ENCODE measurements around the gene CD109. TPM values are rescaled to one million over a fixed set of nuclear protein-coding genes. Genes with fewer than 3 reads are reported as not detected.
"Not testable (repeated sequence)": the region's sequence is repeated elsewhere in the genome, so short reads cannot be mapped to it uniquely, and the experiment has no call there.

CD109 gene
- total and polyA plus RNA-seq, 2 of the 4 experiments (the other 2 are of a cell fraction): 3.6 to 5.0 TPM

DNA sequence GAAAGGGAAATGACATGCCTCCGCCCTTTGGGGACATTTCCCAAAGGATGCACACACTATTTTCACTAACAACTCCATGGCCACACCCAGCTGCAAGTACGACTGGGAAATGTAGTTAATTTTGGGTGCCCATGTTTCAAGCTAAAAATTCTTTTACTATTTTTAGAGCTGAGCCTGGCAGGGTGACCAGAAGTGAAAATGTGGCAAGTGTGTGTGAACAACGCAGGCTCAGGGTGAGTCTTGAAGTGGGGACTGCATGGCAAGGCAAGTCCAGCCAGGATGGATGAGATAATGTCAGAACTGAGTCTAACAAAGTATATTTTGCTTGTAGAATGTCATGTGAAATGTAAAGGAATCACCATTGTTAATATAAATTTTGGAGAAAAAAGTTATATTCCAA lies 17.0 kb upstream of the CD109 start:
- BruUV-seq (replicated peaks): no TSS peak
- H3K9me1 ChIP-seq (ENCODE audit: insufficient read depth, low read length): 0 out of 2 replicates have a peak, but pooled peaks cover 3% of the 10 kb centered on the region
- H3K18ac ChIP-seq (ENCODE audit: low read depth, low read length): no peak overlapping the region
- H3K36me3 ChIP-seq (ENCODE audit: control insufficient read depth, insufficient read depth, low read length): no peaks in the 10 kb centered on the region
- H3K27ac ChIP-seq (ENCODE audit: insufficient read depth, low read length): no peak overlapping the region
- H3K56ac ChIP-seq (ENCODE audit: extremely low read depth, insufficient read depth, low read length): no peak overlapping the region
- H3K14ac ChIP-seq (replicated peaks; ENCODE audit: low read depth, low read length): no peak overlapping the region
- DNase-seq: no peak
- H3K4me2 ChIP-seq (ENCODE audit: low read depth, low read length): no peak overlapping the region
- peak overlapping the region; percentile 34; the same call in 1 of the 2 replicates for H2BK20ac ChIP-seq (ENCODE audit: low read depth, low read length)
- ATAC-seq (ENCODE audit: low read depth): no peak
- no peak overlapping the region for H4K91ac ChIP-seq (ENCODE audit: insufficient read depth, low read depth, low read length)
- H3K79me1 ChIP-seq (ENCODE audit: low read depth in 1 of 2, low read length in 2 of 2): no peaks in the 10 kb centered on the region
- WGBS, 2 experiments (ENCODE audit: extremely low coverage in 2 of 2, insufficient read length in 1 of 2): no CpG with 5 or more reads among the region's 3 CpGs
- H4K20me1 ChIP-seq (ENCODE audit: insufficient read depth, low read length): no peaks in the 10 kb centered on the region
- H3K4me3 ChIP-seq (ENCODE audit: insufficient read depth, low read depth, low read length): no peak overlapping the region
- intact Hi-C loops (cut with micrococcal nuclease): no loop called here
- no peak overlapping the region for H3K9ac ChIP-seq (ENCODE audit: low read depth, low read length)
- TF ChIP-seq, protein P1, sequence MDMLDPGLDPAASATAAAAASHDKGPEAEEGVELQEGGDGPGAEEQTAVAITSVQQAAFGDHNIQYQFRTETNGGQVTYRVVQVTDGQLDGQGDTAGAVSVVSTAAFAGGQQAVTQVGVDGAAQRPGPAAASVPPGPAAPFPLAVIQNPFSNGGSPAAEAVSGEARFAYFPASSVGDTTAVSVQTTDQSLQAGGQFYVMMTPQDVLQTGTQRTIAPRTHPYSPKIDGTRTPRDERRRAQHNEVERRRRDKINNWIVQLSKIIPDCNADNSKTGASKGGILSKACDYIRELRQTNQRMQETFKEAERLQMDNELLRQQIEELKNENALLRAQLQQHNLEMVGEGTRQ (IDR thresholded peaks at IDR 0.05; ENCODE audit: low read depth, low read length): no peak
- TF ChIP-seq MXI1 (IDR thresholded peaks at IDR 0.05; ENCODE audit: borderline replicate concordance, low read depth, low read length): no peak
- TF ChIP-seq SMC3 (IDR thresholded peaks at IDR 0.05; ENCODE audit: low read depth, low read length): no peak
- TF ChIP-seq NFE2L2 (IDR thresholded peaks at IDR 0.05; ENCODE audit: low read depth, low read length): no peak
- TF ChIP-seq, protein P2, sequence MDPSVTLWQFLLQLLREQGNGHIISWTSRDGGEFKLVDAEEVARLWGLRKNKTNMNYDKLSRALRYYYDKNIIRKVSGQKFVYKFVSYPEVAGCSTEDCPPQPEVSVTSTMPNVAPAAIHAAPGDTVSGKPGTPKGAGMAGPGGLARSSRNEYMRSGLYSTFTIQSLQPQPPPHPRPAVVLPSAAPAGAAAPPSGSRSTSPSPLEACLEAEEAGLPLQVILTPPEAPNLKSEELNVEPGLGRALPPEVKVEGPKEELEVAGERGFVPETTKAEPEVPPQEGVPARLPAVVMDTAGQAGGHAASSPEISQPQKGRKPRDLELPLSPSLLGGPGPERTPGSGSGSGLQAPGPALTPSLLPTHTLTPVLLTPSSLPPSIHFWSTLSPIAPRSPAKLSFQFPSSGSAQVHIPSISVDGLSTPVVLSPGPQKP (IDR thresholded peaks at IDR 0.05; ENCODE audit: borderline replicate concordance, low read depth, low read length): no peak
- no peak for TF ChIP-seq BHLHE40 (IDR thresholded peaks at IDR 0.05; ENCODE audit: low read depth, low read length)
- H3K23ac ChIP-seq (ENCODE audit: low read depth, low read length): no peak overlapping the region
- in situ Hi-C loops (cut with MboI; ENCODE audit: low sequenced_read_pairs): loop anchor here (5.0 to 10.0 kb wide), 2 partner anchors 53 to 1536 kb away; no protein-coding TSS in a partner anchor
- H3K4me1 ChIP-seq (ENCODE audit: control insufficient read depth, insufficient read depth, low read length): no peaks in the 10 kb centered on the region
- dilution Hi-C loops (cut with HindIII; ENCODE audit: low sequenced_read_pairs, unreplicated experiment): no loop called here
- no peak overlapping the region for H2BK15ac ChIP-seq (ENCODE audit: low read depth, low read length)
- no peak overlapping the region for H2AFZ ChIP-seq (replicated peaks; ENCODE audit: low read length, poor library complexity)
- H2AK9ac ChIP-seq (replicated peaks; ENCODE audit: low read depth, low read length, poor library complexity): peak overlapping the region; percentile 15
- no peak overlapping the region for H2BK5ac ChIP-seq (ENCODE audit: low read depth, low read length, poor library complexity, severe bottlenecking)
- no peak overlapping the region for H2AK5ac ChIP-seq (ENCODE audit: low read depth, low read length)
- H3K27me3 ChIP-seq (ENCODE audit: control insufficient read depth, insufficient read depth, low read length): no peaks in the 10 kb centered on the region
- H2BK120ac ChIP-seq (ENCODE audit: low read depth, low read length): no peak overlapping the region
- ChIA-PET POLR2A (ENCODE audit: unreplicated experiment) (interaction anchor here (0.5 kb wide), 1 partner anchor 26 kb away, joined by 3 read pairs; no protein-coding TSS in a partner anchor), CTCF (no interaction called here)
- H3K9me3 ChIP-seq (ENCODE audit: control insufficient read depth, insufficient read depth, low read length): no peaks in the 10 kb centered on the region
- H4K5ac ChIP-seq (ENCODE audit: low read depth, low read length): no peak overlapping the region
- no peak overlapping the region for H3K4ac ChIP-seq (ENCODE audit: low read depth, low read length)
- no peak overlapping the region for H4K8ac ChIP-seq (ENCODE audit: low read depth in 2 of 2, low read length in 2 of 2)

DNA sequence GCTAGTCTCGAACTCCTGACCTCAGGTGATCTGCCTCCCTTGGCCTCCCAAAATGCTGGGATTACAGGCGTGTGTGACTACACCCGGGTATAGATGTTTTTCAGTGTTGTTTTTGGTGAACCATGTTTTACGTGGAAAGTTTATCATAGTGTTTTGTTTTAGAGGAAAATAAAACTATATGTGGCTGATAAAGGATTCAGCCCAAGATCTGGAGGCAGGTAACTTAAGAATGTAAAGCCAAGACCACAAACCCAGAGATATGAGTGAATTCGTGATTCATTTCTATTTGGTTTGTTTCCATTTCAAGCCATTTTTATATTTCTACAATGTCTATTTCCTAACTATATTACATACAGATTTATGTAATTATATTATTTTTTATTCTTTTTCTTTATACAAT lies 16.2 kb upstream of the CD109 start:
- H3K56ac ChIP-seq (ENCODE audit: extremely low read depth, insufficient read depth, low read length); H3K36me3 ChIP-seq (ENCODE audit: control insufficient read depth, insufficient read depth, low read length); H2AK9ac ChIP-seq (replicated peaks; ENCODE audit: low read depth, low read length, poor library complexity); H3K4me1 ChIP-seq (ENCODE audit: control insufficient read depth, insufficient read depth, low read length); H3K79me1 ChIP-seq (ENCODE audit: low read depth in 1 of 2, low read length in 2 of 2); H4K8ac ChIP-seq (ENCODE audit: low read depth in 2 of 2, low read length in 2 of 2); ATAC-seq (ENCODE audit: low read depth); H2BK15ac ChIP-seq (ENCODE audit: low read depth, low read length); DNase-seq; H4K5ac ChIP-seq (ENCODE audit: low read depth, low read length); H3K4me3 ChIP-seq (ENCODE audit: insufficient read depth, low read depth, low read length); CTCF ChIA-PET; H2AK5ac ChIP-seq (ENCODE audit: low read depth, low read length); H3K14ac ChIP-seq (replicated peaks; ENCODE audit: low read depth, low read length); H4K20me1 ChIP-seq (ENCODE audit: insufficient read depth, low read length); intact Hi-C loops (cut with micrococcal nuclease); H3K27me3 ChIP-seq (ENCODE audit: control insufficient read depth, insufficient read depth, low read length); H4K91ac ChIP-seq (ENCODE audit: insufficient read depth, low read depth, low read length); H3K23ac ChIP-seq (ENCODE audit: low read depth, low read length); H3K9me1 ChIP-seq (ENCODE audit: insufficient read depth, low read length); dilution Hi-C loops (cut with HindIII; ENCODE audit: low sequenced_read_pairs, unreplicated experiment); H2BK120ac ChIP-seq (ENCODE audit: low read depth, low read length); H2BK20ac ChIP-seq (ENCODE audit: low read depth, low read length); H3K18ac ChIP-seq (ENCODE audit: low read depth, low read length); H3K27ac ChIP-seq (ENCODE audit: insufficient read depth, low read length); BruUV-seq (replicated peaks); H2AFZ ChIP-seq (replicated peaks; ENCODE audit: low read length, poor library complexity); H3K4ac ChIP-seq (ENCODE audit: low read depth, low read length); H3K4me2 ChIP-seq (ENCODE audit: low read depth, low read length); POLR2A ChIA-PET (ENCODE audit: unreplicated experiment); H3K9me3 ChIP-seq (ENCODE audit: control insufficient read depth, insufficient read depth, low read length); H3K9ac ChIP-seq (ENCODE audit: low read depth, low read length); H2BK5ac ChIP-seq (ENCODE audit: low read depth, low read length, poor library complexity, severe bottlenecking): not testable (repeated sequence)
- in situ Hi-C loops (cut with MboI; ENCODE audit: low sequenced_read_pairs): loop anchor here (5.0 to 10.0 kb wide), 2 partner anchors 52 to 1535 kb away; no protein-coding TSS in a partner anchor
- WGBS, 2 experiments (ENCODE audit: extremely low coverage in 2 of 2, insufficient read length in 1 of 2): 55% methylated on average over 2 of the region's 5 CpGs; no CpG with 5 or more reads in 1 of the 2 experiments

Data from IMR-90 (cell line).